AG04449 (cell line): ENCODE results near the gene SATB1.

Experiments
- CTCF ChIA-PET: fragments of 350-600 bp; formaldehyde crosslinking; extraction: SDS; loops from one replicate; lab custom pipeline; 2021; ENCODE audit warnings: antibody characterized with exemption; lab: Yijun Ruan, JAX
- POLR2A ChIA-PET: fragments of 400-600, 350-600 bp; formaldehyde crosslinking; extraction: SDS; loops from one replicate; lab custom pipeline; 2020; ENCODE audit warnings: antibody characterized with exemption, inconsistent platforms; lab: Yijun Ruan, JAX
- DNase-seq: peaks from one replicate; pipeline ENCODE4 v3.0.0-alpha.2; 2010; ENCODE audit warnings: low read depth, low spot score
- H3K4me3 ChIP-seq: 2 replicates; pipeline ENCODE4 v1.5.1; 2011; ENCODE audit warnings: low read depth, mild to moderate bottlenecking, control low read depth, low read length
- CTCF ChIP-seq: IDR thresholded peaks from one replicate; pipeline ENCODE4 v1.5.1; 2011; ENCODE audit warnings: mild to moderate bottlenecking, moderate library complexity, low read length, control low read depth, inconsistent platforms; ENCODE audit not compliant: insufficient read depth; ENCODE audit errors: missing control alignments

SATB1 gene

GRCh38 chr3:18372786-18373405 is 52.2 kb downstream of the SATB1 start:
- no peak for DNase-seq
- POLR2A ChIA-PET: no interaction called here
- no peak overlapping the region for H3K4me3 ChIP-seq
- no peak for TF ChIP-seq CTCF
- CTCF ChIA-PET: no interaction called here

- no peak for TF ChIP-seq CTCF
- H3K4me3 ChIP-seq: no peak overlapping the region
- DNase-seq: no peak
- CTCF ChIA-PET: no interaction called here
- POLR2A ChIA-PET: no interaction called here
Observed at GRCh38 chr3:18370672-18371071, 54.5 kb downstream of the SATB1 start.

DNA sequence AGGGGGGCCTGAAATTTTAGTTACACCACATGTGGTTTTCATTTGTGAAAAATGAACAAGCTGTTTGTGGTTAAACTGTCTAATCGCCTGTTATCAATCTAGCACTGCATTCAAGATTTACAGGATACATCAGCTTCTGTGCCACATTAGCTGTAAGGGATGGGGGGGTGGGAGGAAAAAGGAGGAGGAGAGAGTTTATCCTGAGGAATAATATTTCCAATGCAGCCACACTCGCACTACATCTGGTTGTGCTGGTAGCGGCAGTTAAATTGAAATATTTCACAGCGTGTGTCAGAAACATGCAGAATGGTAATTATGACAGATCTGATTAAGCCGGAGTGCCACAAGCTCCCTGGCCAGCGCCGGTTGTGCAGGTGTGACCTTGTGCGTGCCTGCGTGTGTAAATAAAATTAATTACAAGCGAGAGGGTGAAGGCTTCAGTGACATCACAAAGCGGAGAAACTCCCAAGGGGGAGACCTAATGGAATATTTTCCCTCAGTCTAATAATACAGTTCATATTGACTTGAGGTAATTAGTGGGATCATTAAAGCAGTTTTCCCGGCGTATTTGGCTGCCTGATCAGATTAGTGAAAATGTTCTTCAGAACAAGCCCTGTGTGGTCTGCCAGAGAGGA is 55.5 kb downstream of the SATB1 start:
- no peak for TF ChIP-seq CTCF
- H3K4me3 ChIP-seq: no peak overlapping the region
- ChIA-PET POLR2A (no interaction called here), CTCF (interaction anchor here (1.1 kb wide), 1 partner anchor 11 kb away, joined by 3 read pairs; no protein-coding TSS in a partner anchor)
- DNase-seq: no peak

GRCh38 chr3:18366258-18366657 is 58.9 kb downstream of the SATB1 start:
- H3K4me3 ChIP-seq: no peak overlapping the region
- DNase-seq: no peak
- ChIA-PET CTCF (no interaction called here), POLR2A (no interaction called here)
- no peak for TF ChIP-seq CTCF

GRCh38 chr3:18363338-18363737 is 61.8 kb downstream of the SATB1 start:
- TF ChIP-seq CTCF: no peak
- ChIA-PET POLR2A (no interaction called here), CTCF (no interaction called here)
- H3K4me3 ChIP-seq: no peak overlapping the region
- no peak for DNase-seq

DNA sequence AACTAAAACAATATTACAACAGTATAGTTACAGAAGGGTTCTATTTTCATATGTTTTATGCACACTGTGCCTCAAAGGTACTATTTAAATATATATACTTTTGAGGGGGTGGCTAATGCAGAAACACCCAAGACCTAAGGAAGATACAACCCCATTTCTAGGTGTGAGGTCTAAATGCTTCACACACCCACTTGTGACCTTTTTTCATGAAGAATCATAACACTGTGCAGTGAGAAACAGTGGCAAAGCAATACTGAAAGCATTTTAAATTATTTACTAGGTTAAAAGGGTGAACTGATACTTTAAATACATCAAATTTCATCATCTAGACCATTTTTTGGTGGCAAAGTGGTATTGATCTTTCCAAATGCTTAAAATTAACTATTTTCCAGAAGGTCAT is 67.4 kb downstream of the SATB1 start:
- ChIA-PET POLR2A (no interaction called here), CTCF (no interaction called here)
- DNase-seq: no peak
- no peak for TF ChIP-seq CTCF
- no peak overlapping the region for H3K4me3 ChIP-seq
